GM12878 (cell line): Measurements from ENCODE around the gene PHYH.

Experiments
- ATF2 ChIP-seq: IDR thresholded peaks from 2 replicates; pipeline ENCODE4 v1.6.1; 2012; ENCODE audit warnings: low read length, inconsistent platforms
- CEBPB ChIP-seq, 2 experiments: fragments of 150-350 bp in 1 of 2; IDR thresholded peaks; 2 replicates each; pipeline ENCODE4 v1.6.1; 2012 to 2014; ENCODE audit warnings: low read depth in 2 of 2, low read length in 2 of 2, borderline replicate concordance in 1 of 2, inconsistent platforms in 1 of 2
- EZH2 ChIP-seq: IDR thresholded peaks from 2 replicates; pipeline ENCODE4 v1.6.1; 2012; ENCODE audit warnings: low read depth, mild to moderate bottlenecking, control low read depth, inconsistent platforms, low read length, borderline replicate concordance; ENCODE audit not compliant: control insufficient read depth
- GABPA ChIP-seq: IDR thresholded peaks from 2 replicates; pipeline ENCODE4 v1.6.1; 2014; ENCODE audit warnings: antibody characterized with exemption, low read depth, mild to moderate bottlenecking, inconsistent platforms
- JUNB ChIP-seq: IDR thresholded peaks from 2 replicates; pipeline ENCODE4 v1.6.1; 2016; ENCODE audit warnings: antibody characterized with exemption, mild to moderate bottlenecking
- NBN ChIP-seq: fragments of 450-650 bp; IDR thresholded peaks from 2 replicates; pipeline ENCODE4 v1.6.1; 2016
- NR2F1 ChIP-seq: fragments of 450-650 bp; conservative IDR thresholded peaks from 2 replicates; pipeline ENCODE4 v1.6.1; 2017; ENCODE audit warnings: mild to moderate bottlenecking
- POLR2AphosphoS5 ChIP-seq: IDR thresholded peaks from 2 replicates; pipeline ENCODE4 v1.6.1; 2011; ENCODE audit warnings: mild to moderate bottlenecking, low read length, inconsistent platforms
- RELA ChIP-seq: fragments of 450-650 bp; IDR thresholded peaks from 2 replicates; pipeline ENCODE4 v1.8.0; 2014; ENCODE audit warnings: borderline replicate concordance; ENCODE audit not compliant: partially characterized antibody
- TCF12 ChIP-seq: IDR thresholded peaks from 2 replicates; pipeline ENCODE4 v1.6.1; 2011; ENCODE audit warnings: low read depth, mild to moderate bottlenecking, low read length
- TF ChIP-seq, protein P1 (sequence below): IDR thresholded peaks from 2 replicates; pipeline ENCODE4 v1.6.1; 2012; ENCODE audit warnings: mild to moderate bottlenecking, low read depth, low read length
- TF ChIP-seq, protein P2 (sequence below): fragments of 450-650 bp; IDR thresholded peaks from 2 replicates; pipeline ENCODE4 v1.6.1; 2017; ENCODE audit warnings: mild to moderate bottlenecking
- TF ChIP-seq, protein P3 (sequence below), 3 experiments: IDR thresholded peaks in 2 of 3; conservative IDR thresholded peaks in 1 of 3; 2 replicates each; pipeline ENCODE4 v1.5.1; 2011; ENCODE audit warnings: low read depth in 3 of 3, low read length in 3 of 3, mild to moderate bottlenecking in 3 of 3, control low read depth in 2 of 3, moderate library complexity in 2 of 3, inconsistent platforms in 1 of 3, mixed read lengths in 1 of 3; ENCODE audit not compliant: control insufficient read depth in 2 of 3, insufficient read depth in 1 of 3; ENCODE audit errors: extremely low read depth in 1 of 3

- TF ChIP-seq TCF12 = no peak
- TF ChIP-seq, protein P1, sequence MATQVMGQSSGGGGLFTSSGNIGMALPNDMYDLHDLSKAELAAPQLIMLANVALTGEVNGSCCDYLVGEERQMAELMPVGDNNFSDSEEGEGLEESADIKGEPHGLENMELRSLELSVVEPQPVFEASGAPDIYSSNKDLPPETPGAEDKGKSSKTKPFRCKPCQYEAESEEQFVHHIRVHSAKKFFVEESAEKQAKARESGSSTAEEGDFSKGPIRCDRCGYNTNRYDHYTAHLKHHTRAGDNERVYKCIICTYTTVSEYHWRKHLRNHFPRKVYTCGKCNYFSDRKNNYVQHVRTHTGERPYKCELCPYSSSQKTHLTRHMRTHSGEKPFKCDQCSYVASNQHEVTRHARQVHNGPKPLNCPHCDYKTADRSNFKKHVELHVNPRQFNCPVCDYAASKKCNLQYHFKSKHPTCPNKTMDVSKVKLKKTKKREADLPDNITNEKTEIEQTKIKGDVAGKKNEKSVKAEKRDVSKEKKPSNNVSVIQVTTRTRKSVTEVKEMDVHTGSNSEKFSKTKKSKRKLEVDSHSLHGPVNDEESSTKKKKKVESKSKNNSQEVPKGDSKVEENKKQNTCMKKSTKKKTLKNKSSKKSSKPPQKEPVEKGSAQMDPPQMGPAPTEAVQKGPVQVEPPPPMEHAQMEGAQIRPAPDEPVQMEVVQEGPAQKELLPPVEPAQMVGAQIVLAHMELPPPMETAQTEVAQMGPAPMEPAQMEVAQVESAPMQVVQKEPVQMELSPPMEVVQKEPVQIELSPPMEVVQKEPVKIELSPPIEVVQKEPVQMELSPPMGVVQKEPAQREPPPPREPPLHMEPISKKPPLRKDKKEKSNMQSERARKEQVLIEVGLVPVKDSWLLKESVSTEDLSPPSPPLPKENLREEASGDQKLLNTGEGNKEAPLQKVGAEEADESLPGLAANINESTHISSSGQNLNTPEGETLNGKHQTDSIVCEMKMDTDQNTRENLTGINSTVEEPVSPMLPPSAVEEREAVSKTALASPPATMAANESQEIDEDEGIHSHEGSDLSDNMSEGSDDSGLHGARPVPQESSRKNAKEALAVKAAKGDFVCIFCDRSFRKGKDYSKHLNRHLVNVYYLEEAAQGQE = no peak
- TF ChIP-seq EZH2 = no peak
- no peak for TF ChIP-seq GABPA
- TF ChIP-seq RELA = no peak
- TF ChIP-seq JUNB = no peak
- TF ChIP-seq, protein P2, sequence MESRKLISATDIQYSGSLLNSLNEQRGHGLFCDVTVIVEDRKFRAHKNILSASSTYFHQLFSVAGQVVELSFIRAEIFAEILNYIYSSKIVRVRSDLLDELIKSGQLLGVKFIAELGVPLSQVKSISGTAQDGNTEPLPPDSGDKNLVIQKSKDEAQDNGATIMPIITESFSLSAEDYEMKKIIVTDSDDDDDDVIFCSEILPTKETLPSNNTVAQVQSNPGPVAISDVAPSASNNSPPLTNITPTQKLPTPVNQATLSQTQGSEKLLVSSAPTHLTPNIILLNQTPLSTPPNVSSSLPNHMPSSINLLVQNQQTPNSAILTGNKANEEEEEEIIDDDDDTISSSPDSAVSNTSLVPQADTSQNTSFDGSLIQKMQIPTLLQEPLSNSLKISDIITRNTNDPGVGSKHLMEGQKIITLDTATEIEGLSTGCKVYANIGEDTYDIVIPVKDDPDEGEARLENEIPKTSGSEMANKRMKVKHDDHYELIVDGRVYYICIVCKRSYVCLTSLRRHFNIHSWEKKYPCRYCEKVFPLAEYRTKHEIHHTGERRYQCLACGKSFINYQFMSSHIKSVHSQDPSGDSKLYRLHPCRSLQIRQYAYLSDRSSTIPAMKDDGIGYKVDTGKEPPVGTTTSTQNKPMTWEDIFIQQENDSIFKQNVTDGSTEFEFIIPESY = no peak
- no peak for TF ChIP-seq NR2F1
- no peak for TF ChIP-seq POLR2AphosphoS5
- no peak for TF ChIP-seq NBN
- TF ChIP-seq ATF2 = no peak
- TF ChIP-seq, protein P3, sequence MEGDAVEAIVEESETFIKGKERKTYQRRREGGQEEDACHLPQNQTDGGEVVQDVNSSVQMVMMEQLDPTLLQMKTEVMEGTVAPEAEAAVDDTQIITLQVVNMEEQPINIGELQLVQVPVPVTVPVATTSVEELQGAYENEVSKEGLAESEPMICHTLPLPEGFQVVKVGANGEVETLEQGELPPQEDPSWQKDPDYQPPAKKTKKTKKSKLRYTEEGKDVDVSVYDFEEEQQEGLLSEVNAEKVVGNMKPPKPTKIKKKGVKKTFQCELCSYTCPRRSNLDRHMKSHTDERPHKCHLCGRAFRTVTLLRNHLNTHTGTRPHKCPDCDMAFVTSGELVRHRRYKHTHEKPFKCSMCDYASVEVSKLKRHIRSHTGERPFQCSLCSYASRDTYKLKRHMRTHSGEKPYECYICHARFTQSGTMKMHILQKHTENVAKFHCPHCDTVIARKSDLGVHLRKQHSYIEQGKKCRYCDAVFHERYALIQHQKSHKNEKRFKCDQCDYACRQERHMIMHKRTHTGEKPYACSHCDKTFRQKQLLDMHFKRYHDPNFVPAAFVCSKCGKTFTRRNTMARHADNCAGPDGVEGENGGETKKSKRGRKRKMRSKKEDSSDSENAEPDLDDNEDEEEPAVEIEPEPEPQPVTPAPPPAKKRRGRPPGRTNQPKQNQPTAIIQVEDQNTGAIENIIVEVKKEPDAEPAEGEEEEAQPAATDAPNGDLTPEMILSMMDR (IDR thresholded peaks at IDR 0.05 in 2 of 3, conservative IDR thresholded peaks at IDR 0.05 in 1 of 3; ENCODE audit: control insufficient read depth in 2 of 3, extremely low read depth in 1 of 3, insufficient read depth in 1 of 3, low read depth in 3 of 3, low read length in 3 of 3) = no peak
- no peak for TF ChIP-seq CEBPB (IDR thresholded peaks at IDR 0.05; ENCODE audit: borderline replicate concordance in 1 of 2, low read depth in 2 of 2, low read length in 2 of 2)
Observed at GRCh38 chr10:13337827-13338196, 37.9 kb upstream of the PHYH start.
